ENCODE measurements around the gene CTBP1. TPM values are rescaled to one million over a fixed set of nuclear protein-coding genes. Genes with fewer than 3 reads are reported as not detected.

The CTBP1 gene
- total and polyA plus RNA-seq, 2 donors (not counting 1 experiment from before 2014, with no cell fraction given): 212 to 343 TPM

DNA sequence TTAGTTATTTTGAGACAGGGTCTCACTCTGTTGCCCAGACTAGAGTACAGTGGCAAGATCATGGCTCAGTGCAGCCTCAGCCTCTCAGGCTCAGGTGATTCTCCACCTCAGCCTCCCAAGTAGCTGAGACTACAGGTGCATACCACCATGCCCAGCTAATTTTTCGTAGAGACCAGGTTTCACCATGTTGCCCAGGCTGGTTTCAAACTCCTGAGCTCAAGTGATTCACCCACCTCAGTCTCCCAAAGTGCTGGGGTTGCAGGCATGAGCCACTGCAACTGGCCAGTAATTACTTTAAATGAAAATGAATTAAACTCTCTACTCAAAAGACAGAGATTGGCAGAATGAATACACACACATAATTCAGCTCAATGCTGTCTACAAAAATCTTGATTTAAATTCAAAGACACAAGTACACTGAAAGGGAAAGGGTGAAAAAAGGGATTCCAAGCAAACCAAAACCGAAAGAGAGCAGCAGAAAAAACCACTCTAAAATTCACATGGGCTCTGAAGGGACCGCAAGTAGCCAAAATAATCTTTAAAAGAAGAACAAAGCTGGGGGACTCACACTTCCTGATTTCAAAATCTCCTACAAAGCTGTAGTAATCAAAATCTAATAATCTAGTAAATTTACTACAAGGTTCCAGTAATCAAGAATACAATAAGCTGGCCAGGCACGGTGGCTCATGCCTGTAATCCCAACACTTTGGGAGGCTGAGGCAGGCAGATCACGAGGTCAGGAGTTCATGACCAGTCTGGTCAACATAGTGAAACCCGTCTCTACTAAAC lies 64.8 kb downstream of the CTBP1 start:
- H3K9me3 Mint-ChIP-seq (ENCODE audit: insufficient read depth): no peaks in the 10 kb centered on the region
- intact Hi-C loops (cut with micrococcal nuclease): no loop called here
- H3K36me3 ChIP-seq (replicated peaks in 1 of 2; ENCODE audit: control extremely low read depth in 1 of 2, control insufficient read depth in 1 of 2, extremely low read depth in 1 of 2, insufficient read depth in 2 of 2, low read length in 1 of 2): no peaks in the 10 kb centered on the region
- H3K27ac ChIP-seq (ENCODE audit: low read length in 2 of 2): peak overlapping the region; percentile 51 to 61
- peak overlapping the region; percentile 52 for H3K4me2 ChIP-seq (replicated peaks; ENCODE audit: low read depth, low read length, poor library complexity, severe bottlenecking)
- peak overlapping the region; percentile 13 for H2AFZ ChIP-seq (ENCODE audit: insufficient read depth, low read depth, low read length, poor library complexity, severe bottlenecking)
- H3K4me1 ChIP-seq (ENCODE audit: control insufficient read depth in 2 of 2, insufficient read depth in 2 of 2, low read length in 2 of 2): peaks cover 23 to 29% of the 10 kb centered on the region in 2 donors
- peak overlapping the region; percentile 15 for H3K9ac ChIP-seq (ENCODE audit: low read length)
- peak overlapping the region; percentile 91 for H3K27ac Mint-ChIP-seq
- WGBS (ENCODE audit: insufficient coverage): 44% methylated on average over 4 of the region's 6 CpGs
- H3K4me3 ChIP-seq (ENCODE audit: control extremely low read depth in 1 of 5, extremely low read depth in 1 of 5, insufficient read depth in 1 of 5, low read depth in 2 of 5, low read length in 4 of 5): peak overlapping the region in 4 of 5 experiments; percentile 8 to 41 (median 34)
- no peaks in the 10 kb centered on the region for H4K20me1 ChIP-seq (ENCODE audit: control insufficient read depth, insufficient read depth, low read length, poor library complexity, severe bottlenecking)
- peak overlapping the region; percentile 82 for H3K4me3 Mint-ChIP-seq
- peaks cover 31% of the 10 kb centered on the region for H3K4me1 Mint-ChIP-seq
- peak; percentile 59 for ATAC-seq (ENCODE audit: low read depth)
- TF ChIP-seq, protein P1, sequence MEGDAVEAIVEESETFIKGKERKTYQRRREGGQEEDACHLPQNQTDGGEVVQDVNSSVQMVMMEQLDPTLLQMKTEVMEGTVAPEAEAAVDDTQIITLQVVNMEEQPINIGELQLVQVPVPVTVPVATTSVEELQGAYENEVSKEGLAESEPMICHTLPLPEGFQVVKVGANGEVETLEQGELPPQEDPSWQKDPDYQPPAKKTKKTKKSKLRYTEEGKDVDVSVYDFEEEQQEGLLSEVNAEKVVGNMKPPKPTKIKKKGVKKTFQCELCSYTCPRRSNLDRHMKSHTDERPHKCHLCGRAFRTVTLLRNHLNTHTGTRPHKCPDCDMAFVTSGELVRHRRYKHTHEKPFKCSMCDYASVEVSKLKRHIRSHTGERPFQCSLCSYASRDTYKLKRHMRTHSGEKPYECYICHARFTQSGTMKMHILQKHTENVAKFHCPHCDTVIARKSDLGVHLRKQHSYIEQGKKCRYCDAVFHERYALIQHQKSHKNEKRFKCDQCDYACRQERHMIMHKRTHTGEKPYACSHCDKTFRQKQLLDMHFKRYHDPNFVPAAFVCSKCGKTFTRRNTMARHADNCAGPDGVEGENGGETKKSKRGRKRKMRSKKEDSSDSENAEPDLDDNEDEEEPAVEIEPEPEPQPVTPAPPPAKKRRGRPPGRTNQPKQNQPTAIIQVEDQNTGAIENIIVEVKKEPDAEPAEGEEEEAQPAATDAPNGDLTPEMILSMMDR (IDR thresholded peaks at IDR 0.05): no peak
- no peak for TF ChIP-seq EZH2 (IDR thresholded peaks at IDR 0.05; ENCODE audit: borderline replicate concordance, insufficient read depth, low read depth, low read length, poor library complexity, severe bottlenecking)
- no peaks in the 10 kb centered on the region for H3K27me3 Mint-ChIP-seq
- ChIA-PET CTCF (interaction anchor here (0.7 to 3.0 kb wide), 8 partner anchors 8 to 84 kb away, joined by 3 to 10 read pairs (median 3); no protein-coding TSS in a partner anchor), POLR2A (interaction anchor here (1.7 kb wide), 1 partner anchor 35 kb away, joined by 5 read pairs; no protein-coding TSS in a partner anchor)
- peak; percentile 72 for DNase-seq
- H3K27me3 ChIP-seq (replicated peaks in 1 of 4; ENCODE audit: control extremely low read depth in 1 of 4, control insufficient read depth in 3 of 4, insufficient read depth in 4 of 4, low read length in 3 of 4): no peaks in the 10 kb centered on the region
- H3K9me3 ChIP-seq (ENCODE audit: control extremely low read depth in 1 of 3, control insufficient read depth in 2 of 3, insufficient read depth in 1 of 3, low read length in 2 of 3): peaks cover 0 to 16% (median 6%) of the 10 kb centered on the region in 3 donors
- H3K79me2 ChIP-seq (ENCODE audit: control insufficient read depth, insufficient read depth, low read length): no peaks in the 10 kb centered on the region

DNA sequence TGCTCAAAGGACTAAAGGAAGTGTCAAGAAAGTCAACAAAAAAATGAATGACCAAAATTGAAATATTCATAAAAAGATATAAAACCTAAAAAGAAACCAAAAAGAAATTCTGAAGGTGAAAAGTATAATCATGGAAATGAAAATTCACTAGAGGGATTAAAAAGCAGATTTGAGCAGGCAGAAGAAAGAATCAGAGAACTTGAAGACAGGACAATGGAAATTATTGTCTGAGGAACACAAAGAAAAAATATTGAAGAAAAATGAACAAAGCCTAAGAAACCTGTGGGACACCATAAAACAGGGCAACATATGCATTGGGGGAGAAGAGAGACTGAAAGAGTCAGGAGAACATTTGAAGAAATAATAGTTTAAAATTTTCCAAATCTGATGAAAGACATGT lies 66.6 kb downstream of the CTBP1 start:
- TF ChIP-seq EZH2 (IDR thresholded peaks at IDR 0.05; ENCODE audit: borderline replicate concordance, insufficient read depth, low read depth, low read length, poor library complexity, severe bottlenecking): no peak
- DNase-seq (no peak), ATAC-seq (ENCODE audit: low read depth) (no peak)
- POLR2A ChIA-PET: interaction anchor here (0.7 kb wide), 1 partner anchor 11 kb away, joined by 4 read pairs; no protein-coding TSS in a partner anchor
- no peak overlapping the region for H3K27ac ChIP-seq (ENCODE audit: low read length in 2 of 2)
- no peak overlapping the region for H2AFZ ChIP-seq (ENCODE audit: insufficient read depth, low read depth, low read length, poor library complexity, severe bottlenecking)
- CTCF ChIA-PET: interaction anchor here (0.8 kb wide), 1 partner anchor 58 kb away, joined by 3 read pairs; no protein-coding TSS in a partner anchor
- no peaks in the 10 kb centered on the region for H3K27me3 ChIP-seq (replicated peaks in 1 of 4; ENCODE audit: control extremely low read depth in 1 of 4, control insufficient read depth in 3 of 4, insufficient read depth in 4 of 4, low read length in 3 of 4)
- Mint-ChIP-seq H3K27ac (no peak overlapping the region), H3K4me1 (peaks cover 30% of the 10 kb centered on the region), H3K9me3 (ENCODE audit: insufficient read depth) (no peaks in the 10 kb centered on the region), H3K4me3 (no peak overlapping the region), H3K27me3 (no peaks in the 10 kb centered on the region)
- H3K4me3 ChIP-seq (ENCODE audit: control extremely low read depth in 1 of 5, extremely low read depth in 1 of 5, insufficient read depth in 1 of 5, low read depth in 2 of 5, low read length in 4 of 5): no peak overlapping the region
- no peaks in the 10 kb centered on the region for H4K20me1 ChIP-seq (ENCODE audit: control insufficient read depth, insufficient read depth, low read length, poor library complexity, severe bottlenecking)
- peaks cover 23 to 28% of the 10 kb centered on the region in 2 donors for H3K4me1 ChIP-seq (ENCODE audit: control insufficient read depth in 2 of 2, insufficient read depth in 2 of 2, low read length in 2 of 2)
- no peak overlapping the region for H3K9ac ChIP-seq (ENCODE audit: low read length)
- intact Hi-C loops (cut with micrococcal nuclease): no loop called here
- H3K79me2 ChIP-seq (ENCODE audit: control insufficient read depth, insufficient read depth, low read length): no peaks in the 10 kb centered on the region
- H3K4me2 ChIP-seq (replicated peaks; ENCODE audit: low read depth, low read length, poor library complexity, severe bottlenecking): no peak overlapping the region
- no peaks in the 10 kb centered on the region for H3K36me3 ChIP-seq (replicated peaks in 1 of 2; ENCODE audit: control extremely low read depth in 1 of 2, control insufficient read depth in 1 of 2, extremely low read depth in 1 of 2, insufficient read depth in 2 of 2, low read length in 1 of 2)
- H3K9me3 ChIP-seq (ENCODE audit: control extremely low read depth in 1 of 3, control insufficient read depth in 2 of 3, insufficient read depth in 1 of 3, low read length in 2 of 3): peaks cover 0 to 16% (median 6%) of the 10 kb centered on the region in 3 donors
